Nephron progenitor cell (in vitro differentiated cells): ENCODE measurements around the gene JTB.

ENCODE experiments used
- DNase-seq: peaks from one replicate; pipeline ENCODE4 v3.0.0; 2021
- H3K27ac Mint-ChIP-seq: 2 replicates; pipeline ENCODE4 v1.8.0; 2021; ENCODE audit warnings: mild to moderate bottlenecking, moderate library complexity, mixed read lengths
- H3K27me3 Mint-ChIP-seq: 2 replicates; pipeline ENCODE4 v1.8.0; 2021; ENCODE audit warnings: mild to moderate bottlenecking, low read depth, mixed read lengths; ENCODE audit not compliant: poor library complexity
- H3K36me3 Mint-ChIP-seq: 2 replicates; pipeline ENCODE4 v1.8.0; 2021; ENCODE audit warnings: low read depth, mixed read lengths
- H3K4me1 Mint-ChIP-seq: 2 replicates; pipeline ENCODE4 v1.8.0; 2021; ENCODE audit warnings: mixed read lengths
- H3K4me3 Mint-ChIP-seq: 2 replicates; pipeline ENCODE4 v1.8.0; 2021; ENCODE audit warnings: mild to moderate bottlenecking, moderate library complexity, mixed read lengths
- H3K9me3 Mint-ChIP-seq: 2 replicates; pipeline ENCODE4 v1.8.0; 2021; ENCODE audit warnings: mild to moderate bottlenecking, moderate library complexity, mixed read lengths
- CTCF ChIP-seq: fragments of 200-600 bp; sonication (generic); IDR thresholded peaks from 2 replicates; pipeline ENCODE4 v1.5.0; 2021; ENCODE audit warnings: antibody characterized with exemption

Gene JTB

GRCh38 chr1:153945795-153946621 lies 31.5 kb downstream of the JTB start:
- Mint-ChIP-seq H3K4me1 (peaks cover 36% of the 10 kb centered on the region), H3K9me3 (no peaks in the 10 kb centered on the region), H3K4me3 (peak overlapping the region; percentile 86), H3K27me3 (no peaks in the 10 kb centered on the region), H3K27ac (peak overlapping the region; percentile 88), H3K36me3 (peaks cover 17% of the 10 kb centered on the region)
- DNase-seq: peak; percentile 62
- no peak for TF ChIP-seq CTCF

DNA sequence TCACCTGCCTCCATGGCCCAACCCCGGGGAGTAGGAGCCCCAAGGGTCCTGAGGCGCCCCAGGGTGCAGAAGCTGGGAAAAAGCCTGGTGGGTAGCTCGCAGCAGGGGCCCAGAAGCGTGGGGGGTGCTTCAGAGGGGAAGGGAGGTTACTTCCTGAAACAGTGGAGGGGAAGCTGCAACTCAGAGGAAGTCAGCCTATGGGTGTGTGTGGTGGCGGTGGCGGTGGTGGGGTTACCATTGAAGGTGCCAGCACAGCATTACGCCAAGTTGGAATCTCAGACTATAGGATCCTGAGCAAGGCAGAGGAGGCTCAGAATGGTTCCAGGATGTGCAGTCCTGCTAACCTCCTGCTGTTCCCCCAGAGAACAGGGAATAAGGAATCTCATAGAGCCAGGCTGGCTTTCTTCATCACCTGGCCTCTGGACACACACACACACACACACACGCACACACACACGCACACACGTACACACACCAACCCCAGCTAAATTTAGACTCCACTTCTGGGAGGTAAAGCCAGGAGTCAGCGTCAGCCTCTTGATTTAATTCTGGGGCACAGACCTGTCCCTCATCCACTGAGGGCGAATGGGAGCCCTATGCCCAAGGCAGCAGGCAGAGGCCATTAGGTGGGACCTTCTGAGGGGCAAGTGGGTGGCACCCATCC lies 32.2 kb downstream of the JTB start:
- Mint-ChIP-seq H3K27me3 (no peaks in the 10 kb centered on the region), H3K4me1 (peaks cover 36% of the 10 kb centered on the region), H3K4me3 (peak overlapping the region; percentile 86), H3K9me3 (no peaks in the 10 kb centered on the region), H3K27ac (peak overlapping the region; percentile 88), H3K36me3 (peaks cover 17% of the 10 kb centered on the region)
- no peak for TF ChIP-seq CTCF
- DNase-seq: no peak

DNA sequence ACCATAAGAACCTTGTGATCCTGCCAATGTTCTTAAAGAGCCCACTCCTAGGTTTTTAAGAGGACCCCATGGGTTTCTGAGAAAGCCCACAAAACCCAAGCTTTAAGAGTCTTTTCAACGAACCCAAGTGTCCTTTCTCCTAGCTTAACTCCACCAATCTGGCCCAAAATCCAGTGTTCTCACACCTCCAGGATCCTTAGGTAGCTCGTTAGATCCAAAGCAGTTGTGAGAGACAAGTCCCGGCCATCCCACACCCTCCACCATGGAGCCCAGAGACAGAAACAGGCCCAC lies 32.7 kb downstream of the JTB start:
- Mint-ChIP-seq H3K4me3 (peak overlapping the region; percentile 86), H3K27ac (no peak overlapping the region), H3K9me3 (no peaks in the 10 kb centered on the region), H3K4me1 (peaks cover 36% of the 10 kb centered on the region), H3K36me3 (peaks cover 19% of the 10 kb centered on the region), H3K27me3 (no peaks in the 10 kb centered on the region)
- no peak for TF ChIP-seq CTCF
- no peak for DNase-seq

DNA sequence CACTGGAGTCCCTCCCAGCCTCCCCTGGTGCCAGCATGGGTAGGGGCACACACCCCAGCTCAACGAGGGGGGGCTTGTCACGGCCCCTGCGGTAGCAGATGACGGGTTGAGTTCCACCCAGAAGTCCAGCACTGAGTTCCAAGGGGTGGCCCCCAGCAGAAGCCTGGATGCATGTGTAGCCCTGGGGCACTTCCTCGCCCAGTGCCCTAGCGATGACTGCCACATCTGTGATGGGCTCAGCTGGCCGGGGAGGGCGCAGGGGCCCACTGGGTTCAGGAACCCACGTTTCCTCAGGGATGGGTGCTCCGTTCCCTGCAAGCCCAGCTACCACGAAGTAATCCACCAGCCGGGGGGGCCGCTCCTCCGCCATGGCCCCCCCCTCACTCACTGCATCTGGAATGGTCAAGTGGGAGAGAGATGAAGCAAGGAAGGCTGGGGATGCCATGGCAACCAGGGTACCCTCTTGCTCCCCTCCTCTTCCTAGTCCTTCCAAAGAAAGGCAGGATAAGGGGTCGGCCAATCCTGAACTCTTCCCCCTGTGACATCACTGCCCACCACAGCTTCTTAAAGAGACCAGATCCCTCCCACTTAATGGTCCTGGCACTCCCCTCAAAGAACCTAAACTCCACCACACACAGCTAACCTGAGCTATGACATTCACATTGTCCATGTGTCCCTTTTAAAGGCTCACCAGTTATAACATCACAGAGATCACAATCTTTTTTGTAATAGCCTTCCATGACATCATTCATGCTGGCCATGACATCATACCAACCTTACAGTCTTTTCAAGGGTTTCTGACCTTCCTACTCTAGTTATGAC lies 33.3 kb downstream of the JTB start:
- no peak overlapping the region for H3K27ac Mint-ChIP-seq
- H3K9me3 Mint-ChIP-seq: no peaks in the 10 kb centered on the region
- H3K4me1 Mint-ChIP-seq: peaks cover 36% of the 10 kb centered on the region
- H3K4me3 Mint-ChIP-seq: peak overlapping the region; percentile 86
- no peaks in the 10 kb centered on the region for H3K27me3 Mint-ChIP-seq
- DNase-seq: no peak
- H3K36me3 Mint-ChIP-seq: peaks cover 24% of the 10 kb centered on the region
- TF ChIP-seq CTCF: no peak

DNA sequence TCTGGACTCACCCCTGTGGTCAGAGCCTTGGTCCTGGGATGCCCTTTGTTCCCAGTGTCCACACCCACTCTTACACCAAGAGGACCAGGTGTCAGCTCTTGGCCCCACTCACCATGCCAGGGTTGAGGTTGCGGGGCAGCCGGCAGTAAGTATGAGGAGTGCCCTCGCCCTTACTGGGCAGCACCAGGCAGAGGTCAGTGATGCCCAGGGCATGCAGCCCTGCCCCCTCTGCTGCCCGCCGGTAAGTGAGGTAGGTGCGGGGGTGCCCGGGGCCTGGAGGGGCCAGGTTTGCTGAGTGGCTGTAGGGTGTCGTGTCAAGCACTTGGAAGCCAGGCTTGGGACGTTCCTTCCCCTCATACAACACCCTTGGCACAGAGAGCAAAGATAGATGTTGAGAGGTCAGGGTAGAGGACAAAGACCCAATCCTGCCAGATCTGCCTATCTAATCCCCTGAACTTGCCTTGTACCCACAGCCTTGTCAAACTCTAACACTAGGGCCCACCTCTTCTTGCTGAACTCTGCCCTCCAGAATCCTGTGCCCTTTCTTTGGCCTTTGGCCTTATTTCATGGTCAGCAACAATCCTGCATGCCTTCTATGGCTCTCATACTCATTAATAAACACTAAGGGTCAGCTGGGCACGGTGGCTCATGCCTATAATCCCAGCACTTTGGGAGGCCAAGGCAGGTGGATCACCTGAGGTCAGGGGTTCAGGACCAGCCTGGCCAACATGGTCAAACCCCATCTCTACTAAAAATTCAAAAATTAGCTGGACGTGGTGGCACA lies 34.5 kb downstream of the JTB start:
- peaks cover 29% of the 10 kb centered on the region for H3K4me1 Mint-ChIP-seq
- peaks cover 22% of the 10 kb centered on the region for H3K36me3 Mint-ChIP-seq
- no peaks in the 10 kb centered on the region for H3K27me3 Mint-ChIP-seq
- TF ChIP-seq CTCF: no peak
- H3K27ac Mint-ChIP-seq: no peak overlapping the region
- no peak for DNase-seq
- no peak overlapping the region for H3K4me3 Mint-ChIP-seq
- no peaks in the 10 kb centered on the region for H3K9me3 Mint-ChIP-seq
